ENCODE results near the gene LRRC36. TPM values are rescaled to one million over a fixed set of nuclear protein-coding genes. Genes with fewer than 3 reads are reported as not detected.

LRRC36 gene
- total and polyA plus RNA-seq, 2 of the 13 experiments (the other 11 are each of a cell fraction or from before 2014, with no cell fraction given), result 0.12 to 0.15 TPM

DNA sequence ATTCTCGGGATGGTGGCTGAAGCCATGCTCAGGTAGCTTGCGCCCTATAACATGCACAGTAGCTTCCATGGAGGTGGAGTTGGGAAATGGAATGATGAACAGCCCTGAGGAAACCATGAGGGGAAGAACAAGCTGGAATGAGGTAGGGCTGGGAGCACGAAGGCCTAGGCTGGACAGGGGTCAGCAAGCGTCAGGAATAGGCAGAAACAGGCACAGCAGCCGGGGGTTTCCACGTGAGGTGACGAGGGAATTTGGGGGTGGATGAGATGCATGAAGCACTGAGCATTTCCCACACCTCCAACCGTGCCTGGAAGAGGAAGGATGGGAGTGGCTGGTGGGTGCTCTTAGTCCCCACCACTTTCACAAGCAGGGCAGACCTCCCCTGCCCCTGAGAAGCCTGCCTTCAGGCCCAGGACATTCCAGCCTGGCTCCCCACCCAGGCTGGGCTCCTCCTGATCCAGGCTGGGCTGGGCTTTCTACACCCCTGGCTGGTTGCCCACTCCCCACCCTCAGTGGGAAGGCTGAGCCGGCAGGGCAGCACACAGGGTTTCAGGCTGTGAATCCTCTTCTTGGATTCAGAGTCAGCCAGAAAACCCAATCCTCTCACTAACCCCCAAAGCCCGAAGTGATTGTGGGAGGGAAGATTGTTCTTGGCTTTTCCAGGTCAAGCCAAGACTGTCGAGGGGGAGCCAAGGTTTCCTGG, 25.4 kb upstream of the LRRC36 start (continued):
- TF ChIP-seq NFIB (CRISPR knock-in tag; IDR thresholded peaks at IDR 0.05; ENCODE audit: borderline replicate concordance) (no peak), ZNF160 (CRISPR knock-in tag; IDR thresholded peaks at IDR 0.05) (no peak)

DNA sequence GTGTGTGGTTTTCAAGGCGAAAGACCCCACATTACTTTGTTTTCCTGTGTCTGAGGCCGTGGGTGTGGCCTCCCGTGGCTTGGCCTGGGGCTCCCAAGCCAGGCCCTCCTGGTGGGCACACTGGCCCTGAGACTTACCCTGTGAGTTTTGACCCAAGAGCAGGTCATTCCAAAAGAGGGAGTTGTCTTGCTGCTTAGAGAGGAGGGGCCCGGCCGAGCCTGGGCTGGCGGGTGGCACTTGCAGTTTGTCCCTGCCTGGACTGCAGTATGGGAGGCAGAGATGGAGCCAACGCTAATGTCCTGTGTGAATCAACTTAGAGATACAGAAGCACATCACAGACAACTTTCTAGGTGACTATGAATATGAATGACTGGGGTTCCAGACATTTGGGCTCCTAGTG, 24.5 kb upstream of the LRRC36 start:
- no peak for ATAC-seq
- H3K4me1 ChIP-seq (ENCODE audit: insufficient read depth, low read length), result no peaks in the 10 kb centered on the region

DNA sequence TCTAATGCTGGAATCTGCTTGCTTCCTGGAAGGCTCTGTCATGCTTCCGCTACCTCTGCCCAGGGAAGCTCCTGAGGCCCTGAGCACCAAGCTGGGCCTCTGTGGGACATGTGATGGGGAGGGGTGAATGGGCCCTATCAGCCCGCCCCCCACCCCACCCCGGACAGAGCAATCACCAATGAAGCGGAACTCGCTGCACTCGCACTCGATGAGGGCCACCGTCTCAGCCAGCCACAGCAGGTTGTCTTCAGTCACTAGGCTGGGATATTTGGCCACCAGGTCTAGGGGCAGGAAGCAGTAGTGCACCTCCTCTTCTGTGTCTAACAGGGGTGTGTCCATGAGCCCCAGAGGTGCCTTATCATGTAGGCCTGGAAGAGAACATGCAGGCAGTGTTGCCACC, 23.6 kb upstream of the LRRC36 start:
- Histone ChIP-seq H3K4me1 (ENCODE audit: insufficient read depth, low read length) (no peaks in the 10 kb centered on the region), H3K27ac (ENCODE audit: extremely low read length, insufficient read depth, low read length) (no peak overlapping the region), H2AFZ (ENCODE audit: low read length) (no peak overlapping the region), H3K9me3 (ENCODE audit: low read length) (no peaks in the 10 kb centered on the region), H3K4me3 (replicated peaks in 1 of 3; ENCODE audit: insufficient read depth in 1 of 3, low read depth in 2 of 3, low read length in 3 of 3) (no peak overlapping the region), H3K36me3 (replicated peaks in 1 of 2; ENCODE audit: control insufficient read depth in 1 of 2, insufficient read depth in 2 of 2, low read length in 2 of 2) (no peaks in the 10 kb centered on the region), H3K27me3 (ENCODE audit: control insufficient read depth in 1 of 2, insufficient read depth in 2 of 2, low read length in 2 of 2) (peaks cover 4 to 38% of the 10 kb centered on the region in 2 experiments; a peak in 3 of 5 replicates), H4K20me1 (ENCODE audit: insufficient read depth, low read length) (no peaks in the 10 kb centered on the region), H3K79me2 (ENCODE audit: insufficient read depth, low read length) (no peaks in the 10 kb centered on the region), H3K4me2 (ENCODE audit: low read depth, low read length) (no peak overlapping the region), H3K9ac (ENCODE audit: insufficient read depth, low read depth, low read length) (no peak overlapping the region)
- ChIA-PET POLR2A (no interaction called here), CTCF (ENCODE audit: low intra/inter-chr PET ratio, low total read pairs) (no interaction called here)
- DNase-seq (ENCODE audit: low spot score) (no peak), FAIRE-seq (no peak), ATAC-seq (0 out of 3 replicates have a peak, but pooled peaks have one; percentile 27)
- no TSS peak for BruUV-seq (replicated peaks)
- 100% methylated on average over 1 of the region's 8 CpGs for WGBS (ENCODE audit: low lambda C conversion rate)
- in situ Hi-C loops (cut with HindIII; ENCODE audit: extremely low pct_ligation_motif_present, low pct_unique_long_range_greater_than_20kb) (no loop called here), intact Hi-C loops (cut with micrococcal nuclease; ENCODE audit: unreplicated experiment) (no loop called here)
- TF ChIP-seq IRX3 (CRISPR knock-in tag; IDR thresholded peaks at IDR 0.05; ENCODE audit: borderline replicate concordance, low read depth) (no peak), KDM3A (CRISPR knock-in tag; IDR thresholded peaks at IDR 0.05; ENCODE audit: low read depth) (no peak), KDM5A (IDR thresholded peaks at IDR 0.05; ENCODE audit: borderline replicate concordance, low read length) (no peak), NCOR1 (IDR thresholded peaks at IDR 0.05; ENCODE audit: borderline replicate concordance, low read length) (no peak), ZNF720 (CRISPR knock-in tag; IDR thresholded peaks at IDR 0.05) (no peak), ZNF460 (CRISPR knock-in tag; IDR thresholded peaks at IDR 0.05; ENCODE audit: borderline replicate concordance) (no peak), EEA1 (CRISPR knock-in tag; IDR thresholded peaks at IDR 0.05; ENCODE audit: borderline replicate concordance) (no peak), SMARCC2 (IDR thresholded peaks at IDR 0.05) (no peak), ZNF34 (CRISPR knock-in tag; IDR thresholded peaks at IDR 0.05; ENCODE audit: borderline replicate concordance) (no peak), NPAS2 (CRISPR knock-in tag; IDR thresholded peaks at IDR 0.05; ENCODE audit: borderline replicate concordance) (no peak), HDAC1 (CRISPR knock-in tag; IDR thresholded peaks at IDR 0.05) (no peak), PRPF4 (IDR thresholded peaks at IDR 0.05; ENCODE audit: low read depth, low read length, poor library complexity, severe bottlenecking) (no peak)
- TF ChIP-seq, protein P1, sequence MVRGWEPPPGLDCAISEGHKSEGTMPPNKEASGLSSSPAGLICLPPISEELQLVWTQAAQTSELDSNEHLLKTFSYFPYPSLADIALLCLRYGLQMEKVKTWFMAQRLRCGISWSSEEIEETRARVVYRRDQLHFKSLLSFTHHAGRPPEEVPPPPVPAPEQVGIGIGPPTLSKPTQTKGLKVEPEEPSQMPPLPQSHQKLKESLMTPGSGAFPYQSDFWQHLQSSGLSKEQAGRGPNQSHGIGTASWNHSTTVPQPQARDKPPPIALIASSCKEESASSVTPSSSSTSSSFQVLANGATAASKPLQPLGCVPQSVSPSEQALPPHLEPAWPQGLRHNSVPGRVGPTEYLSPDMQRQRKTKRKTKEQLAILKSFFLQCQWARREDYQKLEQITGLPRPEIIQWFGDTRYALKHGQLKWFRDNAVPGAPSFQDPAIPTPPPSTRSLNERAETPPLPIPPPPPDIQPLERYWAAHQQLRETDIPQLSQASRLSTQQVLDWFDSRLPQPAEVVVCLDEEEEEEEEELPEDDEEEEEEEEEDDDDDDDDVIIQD (CRISPR knock-in tag; IDR thresholded peaks at IDR 0.05; ENCODE audit: low read depth), result no peak

More for the DNA sequence above, 24.5 kb upstream of the LRRC36 start:
- H2AFZ ChIP-seq (ENCODE audit: low read length), result no peak overlapping the region
- no peak overlapping the region for H3K9ac ChIP-seq (ENCODE audit: insufficient read depth, low read depth, low read length)
- in situ Hi-C loops (cut with HindIII; ENCODE audit: extremely low pct_ligation_motif_present, low pct_unique_long_range_greater_than_20kb) (no loop called here), intact Hi-C loops (cut with micrococcal nuclease; ENCODE audit: unreplicated experiment) (no loop called here)
- H3K27me3 ChIP-seq (ENCODE audit: control insufficient read depth in 1 of 2, insufficient read depth in 2 of 2, low read length in 2 of 2), result peaks cover 4 to 40% of the 10 kb centered on the region in 2 experiments; a peak in 4 of 5 replicates
- FAIRE-seq (no peak), DNase-seq (ENCODE audit: low spot score) (no peak)
- H3K9me3 ChIP-seq (ENCODE audit: low read length), result no peaks in the 10 kb centered on the region
- BruUV-seq (replicated peaks), result no TSS peak
- CTCF ChIA-PET (ENCODE audit: low intra/inter-chr PET ratio, low total read pairs), result no interaction called here
- TF ChIP-seq ZFP82 (CRISPR knock-in tag; IDR thresholded peaks at IDR 0.05; ENCODE audit: borderline replicate concordance), result no peak
- no peak overlapping the region for H3K4me2 ChIP-seq (ENCODE audit: low read depth, low read length)
- WGBS (ENCODE audit: low lambda C conversion rate), result 30% methylated on average over 7 of the region's 7 CpGs
- no peak overlapping the region for H3K27ac ChIP-seq (ENCODE audit: extremely low read length, insufficient read depth, low read length)
- H3K79me2 ChIP-seq (ENCODE audit: insufficient read depth, low read length), result no peaks in the 10 kb centered on the region
- no peak overlapping the region for H3K4me3 ChIP-seq (replicated peaks in 1 of 3; ENCODE audit: insufficient read depth in 1 of 3, low read depth in 2 of 3, low read length in 3 of 3)
- H4K20me1 ChIP-seq (ENCODE audit: insufficient read depth, low read length), result no peaks in the 10 kb centered on the region
- H3K36me3 ChIP-seq (replicated peaks in 1 of 2; ENCODE audit: control insufficient read depth in 1 of 2, insufficient read depth in 2 of 2, low read length in 2 of 2), result no peaks in the 10 kb centered on the region
- POLR2A ChIA-PET, result no interaction called here
